Measurements from ENCODE around the gene ERBB4. TPM values are rescaled to one million over a fixed set of nuclear protein-coding genes. Genes with fewer than 3 reads are reported as not detected.

The ERBB4 gene
- total RNA-seq, 1 experiment from 2014 or later, result 0.15 TPM

DNA sequence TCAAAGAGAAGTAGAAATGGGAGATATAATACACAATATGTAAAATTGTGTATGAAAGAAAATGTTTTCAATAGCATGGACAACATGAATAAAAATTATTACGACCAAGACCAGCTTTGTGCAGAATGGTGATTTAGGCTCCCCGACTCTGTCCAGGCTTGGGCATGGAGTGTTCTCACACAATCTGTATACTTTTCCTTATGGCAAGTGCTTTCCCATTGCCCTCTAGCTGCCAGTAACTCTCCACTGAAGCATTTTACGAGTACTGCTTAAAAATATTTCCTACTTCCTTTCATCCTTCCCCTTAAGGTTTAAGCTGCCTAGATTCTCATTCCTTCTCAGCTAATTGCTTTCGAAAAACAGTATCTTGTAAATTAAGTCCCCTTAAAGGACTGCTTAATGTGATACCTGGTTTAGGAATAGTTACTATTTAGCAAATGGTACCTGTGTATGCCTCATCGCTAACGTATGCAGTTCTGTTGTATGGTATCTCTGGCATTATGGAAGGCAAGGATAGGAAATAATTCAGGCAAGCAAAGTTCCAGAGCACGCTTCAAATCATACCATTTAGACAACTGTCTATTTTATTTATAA is 714.6 kb downstream of the ERBB4 start:
- no peaks in the 10 kb centered on the region for H3K9me3 ChIP-seq (ENCODE audit: control insufficient read depth, insufficient read depth, low read depth, low read length)
- BruUV-seq (replicated peaks), result no TSS peak
- ATAC-seq, result no peak
- no peaks in the 10 kb centered on the region for H3K27me3 ChIP-seq (ENCODE audit: control insufficient read depth, insufficient read depth, low read length)
- no peak overlapping the region for H3K4me3 ChIP-seq (ENCODE audit: low read depth in 2 of 2, low read length in 2 of 2)
- H3K36me3 ChIP-seq (ENCODE audit: control insufficient read depth, insufficient read depth, low read length), result no peaks in the 10 kb centered on the region
- in situ Hi-C loops (cut with HindIII; ENCODE audit: low pct_unique_long_range_greater_than_20kb, low sequenced_read_pairs), result no loop called here
- intact Hi-C loops (cut with micrococcal nuclease; ENCODE audit: unreplicated experiment), result no loop called here
- H3K27ac ChIP-seq (ENCODE audit: low read length), result no peak overlapping the region
- CTCF ChIA-PET, result no interaction called here
- no peaks in the 10 kb centered on the region for H3K4me1 ChIP-seq (ENCODE audit: control insufficient read depth, insufficient read depth, low read length)
- POLR2A ChIA-PET, result no interaction called here
- no peak for DNase-seq (ENCODE audit: low read depth, low spot score)
- TF ChIP-seq TCF7L2 (IDR thresholded peaks at IDR 0.05; ENCODE audit: low read depth, low read length) (no peak), SIN3A (IDR thresholded peaks at IDR 0.05; ENCODE audit: borderline replicate concordance, insufficient read depth, low read depth, low read length) (no peak), POLR2AphosphoS5 (IDR thresholded peaks at IDR 0.05; ENCODE audit: low read depth, low read length) (no peak)
- TF ChIP-seq, protein P1, sequence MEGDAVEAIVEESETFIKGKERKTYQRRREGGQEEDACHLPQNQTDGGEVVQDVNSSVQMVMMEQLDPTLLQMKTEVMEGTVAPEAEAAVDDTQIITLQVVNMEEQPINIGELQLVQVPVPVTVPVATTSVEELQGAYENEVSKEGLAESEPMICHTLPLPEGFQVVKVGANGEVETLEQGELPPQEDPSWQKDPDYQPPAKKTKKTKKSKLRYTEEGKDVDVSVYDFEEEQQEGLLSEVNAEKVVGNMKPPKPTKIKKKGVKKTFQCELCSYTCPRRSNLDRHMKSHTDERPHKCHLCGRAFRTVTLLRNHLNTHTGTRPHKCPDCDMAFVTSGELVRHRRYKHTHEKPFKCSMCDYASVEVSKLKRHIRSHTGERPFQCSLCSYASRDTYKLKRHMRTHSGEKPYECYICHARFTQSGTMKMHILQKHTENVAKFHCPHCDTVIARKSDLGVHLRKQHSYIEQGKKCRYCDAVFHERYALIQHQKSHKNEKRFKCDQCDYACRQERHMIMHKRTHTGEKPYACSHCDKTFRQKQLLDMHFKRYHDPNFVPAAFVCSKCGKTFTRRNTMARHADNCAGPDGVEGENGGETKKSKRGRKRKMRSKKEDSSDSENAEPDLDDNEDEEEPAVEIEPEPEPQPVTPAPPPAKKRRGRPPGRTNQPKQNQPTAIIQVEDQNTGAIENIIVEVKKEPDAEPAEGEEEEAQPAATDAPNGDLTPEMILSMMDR (IDR thresholded peaks at IDR 0.05), result no peak
- TF ChIP-seq, protein P2, sequence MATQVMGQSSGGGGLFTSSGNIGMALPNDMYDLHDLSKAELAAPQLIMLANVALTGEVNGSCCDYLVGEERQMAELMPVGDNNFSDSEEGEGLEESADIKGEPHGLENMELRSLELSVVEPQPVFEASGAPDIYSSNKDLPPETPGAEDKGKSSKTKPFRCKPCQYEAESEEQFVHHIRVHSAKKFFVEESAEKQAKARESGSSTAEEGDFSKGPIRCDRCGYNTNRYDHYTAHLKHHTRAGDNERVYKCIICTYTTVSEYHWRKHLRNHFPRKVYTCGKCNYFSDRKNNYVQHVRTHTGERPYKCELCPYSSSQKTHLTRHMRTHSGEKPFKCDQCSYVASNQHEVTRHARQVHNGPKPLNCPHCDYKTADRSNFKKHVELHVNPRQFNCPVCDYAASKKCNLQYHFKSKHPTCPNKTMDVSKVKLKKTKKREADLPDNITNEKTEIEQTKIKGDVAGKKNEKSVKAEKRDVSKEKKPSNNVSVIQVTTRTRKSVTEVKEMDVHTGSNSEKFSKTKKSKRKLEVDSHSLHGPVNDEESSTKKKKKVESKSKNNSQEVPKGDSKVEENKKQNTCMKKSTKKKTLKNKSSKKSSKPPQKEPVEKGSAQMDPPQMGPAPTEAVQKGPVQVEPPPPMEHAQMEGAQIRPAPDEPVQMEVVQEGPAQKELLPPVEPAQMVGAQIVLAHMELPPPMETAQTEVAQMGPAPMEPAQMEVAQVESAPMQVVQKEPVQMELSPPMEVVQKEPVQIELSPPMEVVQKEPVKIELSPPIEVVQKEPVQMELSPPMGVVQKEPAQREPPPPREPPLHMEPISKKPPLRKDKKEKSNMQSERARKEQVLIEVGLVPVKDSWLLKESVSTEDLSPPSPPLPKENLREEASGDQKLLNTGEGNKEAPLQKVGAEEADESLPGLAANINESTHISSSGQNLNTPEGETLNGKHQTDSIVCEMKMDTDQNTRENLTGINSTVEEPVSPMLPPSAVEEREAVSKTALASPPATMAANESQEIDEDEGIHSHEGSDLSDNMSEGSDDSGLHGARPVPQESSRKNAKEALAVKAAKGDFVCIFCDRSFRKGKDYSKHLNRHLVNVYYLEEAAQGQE (IDR thresholded peaks at IDR 0.05; ENCODE audit: insufficient read depth in 1 of 2, low read depth in 2 of 2, low read length in 1 of 2), result no peak

DNA sequence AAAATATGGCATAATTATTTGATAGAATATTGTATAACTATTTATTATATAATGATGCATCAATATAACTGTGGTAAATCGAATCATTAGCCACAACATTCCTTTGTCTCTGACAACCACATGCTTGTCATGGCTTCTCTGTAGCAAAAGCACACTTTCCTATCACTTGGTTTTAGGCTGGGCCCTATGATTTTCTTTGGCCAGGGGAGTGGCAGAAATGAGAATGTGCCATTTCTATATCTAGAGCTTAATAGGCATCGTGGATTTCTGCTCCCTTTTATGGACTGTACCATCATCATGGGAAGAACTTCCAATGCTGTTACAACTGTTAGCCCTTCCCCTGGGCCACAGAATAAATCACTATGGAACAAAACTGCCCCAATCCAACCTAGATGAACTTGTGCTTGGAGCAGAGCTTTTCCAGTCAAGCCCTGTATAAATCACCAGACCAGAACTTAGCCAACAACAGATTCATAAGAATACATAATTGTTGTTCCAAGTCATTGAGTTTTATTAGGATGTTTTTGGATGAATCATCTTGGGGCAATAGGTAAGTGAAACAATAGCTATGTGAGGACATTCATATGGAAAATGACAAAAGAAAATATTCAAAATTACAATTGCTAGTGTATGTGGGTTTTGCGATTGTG is 715.8 kb downstream of the ERBB4 start:
- ChIA-PET CTCF (interaction anchor here (0.5 kb wide), 1 partner anchor 39 kb away, joined by 7 read pairs; no protein-coding TSS in a partner anchor), POLR2A (no interaction called here)
- intact Hi-C loops (cut with micrococcal nuclease; ENCODE audit: unreplicated experiment) (no loop called here), in situ Hi-C loops (cut with HindIII; ENCODE audit: low pct_unique_long_range_greater_than_20kb, low sequenced_read_pairs) (no loop called here)
- DNase-seq (ENCODE audit: low read depth, low spot score), result no peak
- Histone ChIP-seq H3K36me3 (ENCODE audit: control insufficient read depth, insufficient read depth, low read length) (no peaks in the 10 kb centered on the region), H3K27me3 (ENCODE audit: control insufficient read depth, insufficient read depth, low read length) (no peaks in the 10 kb centered on the region), H3K4me1 (ENCODE audit: control insufficient read depth, insufficient read depth, low read length) (no peaks in the 10 kb centered on the region), H3K9me3 (ENCODE audit: control insufficient read depth, insufficient read depth, low read depth, low read length) (no peaks in the 10 kb centered on the region), H3K27ac (ENCODE audit: low read length) (no peak overlapping the region), H3K4me3 (ENCODE audit: low read depth in 2 of 2, low read length in 2 of 2) (no peak overlapping the region)
- TF ChIP-seq POLR2AphosphoS5 (IDR thresholded peaks at IDR 0.05; ENCODE audit: low read depth, low read length) (no peak), TCF7L2 (IDR thresholded peaks at IDR 0.05; ENCODE audit: low read depth, low read length) (no peak), SIN3A (IDR thresholded peaks at IDR 0.05; ENCODE audit: borderline replicate concordance, insufficient read depth, low read depth, low read length) (no peak)
- TF ChIP-seq, protein P1 (IDR thresholded peaks at IDR 0.05), result no peak
- TF ChIP-seq, protein P2 (IDR thresholded peaks at IDR 0.05; ENCODE audit: insufficient read depth in 1 of 2, low read depth in 2 of 2, low read length in 1 of 2), result no peak
- ATAC-seq, result 0 out of 2 replicates have a peak, but pooled peaks have one; percentile 30
- BruUV-seq (replicated peaks), result no TSS peak
